Omental fat pad (tissue), 4 donors: Measurements from ENCODE around the gene SARNP. TPM values are rescaled to one million over a fixed set of nuclear protein-coding genes. Genes with fewer than 3 reads are reported as not detected.

Source experiments
- ATAC-seq: fragments of 150-250 bp; one replicate; pipeline ENCODE4 v1.9.1; 2016; ENCODE audit warnings: mild to moderate bottlenecking, moderate library complexity; ENCODE audit not compliant: low FRiP score
- DNase-seq: peaks from one replicate; pipeline ENCODE4 v3.0.0-alpha.2; 2019; ENCODE audit warnings: low spot score
- CTCF ChIP-seq, 3 donors: fragments of 450-650 bp; IDR thresholded peaks; one replicate each; pipeline ENCODE4 v1.5.1; 2016 to 2017; ENCODE audit warnings: antibody characterized with exemption in 3 of 3, mild to moderate bottlenecking in 3 of 3, moderate library complexity in 2 of 3
- total RNA-seq, 4 donors: library from RNA; depleted of rRNA; stranded (reverse); fragments of >200 nt; gene quantifications; one replicate each; pipeline ENCODE4 v1.1.0, GENCODE V29; 2016

SARNP gene
- total RNA-seq, 4 donors from 2014 or later: 43.8 to 62.7 (median 52.5) TPM

GRCh38 chr12:55797550-55797949 is 20.0 kb downstream of the SARNP start:
- ATAC-seq (no peak), DNase-seq (no peak)
- TF ChIP-seq CTCF (IDR thresholded peaks at IDR 0.05): no peak

- no peak for ATAC-seq
- TF ChIP-seq CTCF (IDR thresholded peaks at IDR 0.05): peak in 1 of 3 donors; percentile 14
- DNase-seq: no peak
Observed at GRCh38 chr12:55797068-55797467, 20.5 kb downstream of the SARNP start.

- DNase-seq: no peak
- no peak for TF ChIP-seq CTCF (IDR thresholded peaks at IDR 0.05)
- no peak for ATAC-seq
Observed at GRCh38 chr12:55795950-55796349, 21.6 kb downstream of the SARNP start.

- no peak for ATAC-seq
- no peak for TF ChIP-seq CTCF (IDR thresholded peaks at IDR 0.05)
- no peak for DNase-seq
Observed at GRCh38 chr12:55789893-55790292, 27.6 kb downstream of the SARNP start.

GRCh38 chr12:55789171-55789570 is 28.4 kb downstream of the SARNP start:
- ATAC-seq: no peak
- no peak for TF ChIP-seq CTCF (IDR thresholded peaks at IDR 0.05)
- DNase-seq: no peak

- ATAC-seq: no peak
- no peak for TF ChIP-seq CTCF (IDR thresholded peaks at IDR 0.05)
- no peak for DNase-seq
Observed at GRCh38 chr12:55788546-55788945, 29.0 kb downstream of the SARNP start.

GRCh38 chr12:55780685-55781084 is 36.8 kb downstream of the SARNP start:
- ATAC-seq: no peak
- TF ChIP-seq CTCF (IDR thresholded peaks at IDR 0.05): no peak
- DNase-seq: no peak
